Activated naive CD4-positive, alpha-beta T cell treated with Interleukin-2 at 50 U/mL for 16 hours (primary cell): ENCODE measurements around the gene VWA5A.

ENCODE experiments used
- DNase-seq: peaks from one replicate; pipeline ENCODE4 v3.0.0-alpha.2; 2020

VWA5A gene

GRCh38 chr11:124114942-124115781 is at the start of gene VWA5A:
TSS of gene VWA5A (plus strand) at chr11:124115450. CDS start at chr11:124117512, 2,062 bp downstream.
- peak; percentile 76 for DNase-seq

GRCh38 chr11:124068601-124069110 is 46.6 kb upstream of the VWA5A start:
- DNase-seq = no peak

- DNase-seq = peak; percentile 30
Measured at GRCh38 chr11:124069429-124070401, 45.5 kb upstream of the VWA5A start.

- DNase-seq = peak; percentile 65
Measured at GRCh38 chr11:124070915-124071622, 44.2 kb upstream of the VWA5A start.

- DNase-seq = no peak
Measured at GRCh38 chr11:124071623-124071948, 43.7 kb upstream of the VWA5A start.

- no peak for DNase-seq
Measured at GRCh38 chr11:124072147-124072546, 43.1 kb upstream of the VWA5A start.

- no peak for DNase-seq
Measured at GRCh38 chr11:124074554-124074953, 40.7 kb upstream of the VWA5A start.

GRCh38 chr11:124075492-124075840 is 39.8 kb upstream of the VWA5A start:
- DNase-seq = no peak

- DNase-seq = no peak
Measured at GRCh38 chr11:124075841-124076651, 39.2 kb upstream of the VWA5A start.

GRCh38 chr11:124077266-124077665 is 38.0 kb upstream of the VWA5A start:
- DNase-seq = no peak

- no peak for DNase-seq
Measured at GRCh38 chr11:124078591-124078990, 36.7 kb upstream of the VWA5A start.

GRCh38 chr11:124079631-124080326 is 35.5 kb upstream of the VWA5A start:
- DNase-seq = no peak

GRCh38 chr11:124080327-124081001 is 34.8 kb upstream of the VWA5A start:
- DNase-seq = no peak

- DNase-seq = no peak
Measured at GRCh38 chr11:124081483-124081882, 33.8 kb upstream of the VWA5A start.

- no peak for DNase-seq
Measured at GRCh38 chr11:124082371-124082770, 32.9 kb upstream of the VWA5A start.

- DNase-seq = no peak
Measured at GRCh38 chr11:124085583-124085982, 29.7 kb upstream of the VWA5A start.

GRCh38 chr11:124085997-124086846 is 29.0 kb upstream of the VWA5A start:
- no peak for DNase-seq

- no peak for DNase-seq
Measured at GRCh38 chr11:124090996-124091395, 24.3 kb upstream of the VWA5A start.

GRCh38 chr11:124093330-124093729 is 21.9 kb upstream of the VWA5A start:
- no peak for DNase-seq

- DNase-seq = no peak
Measured at GRCh38 chr11:124094731-124095130, 20.5 kb upstream of the VWA5A start.
